Thyroid gland (tissue), 4 donors: ENCODE data around the gene CCDC188. TPM values are rescaled to one million over a fixed set of nuclear protein-coding genes. Genes with fewer than 3 reads are reported as not detected.
"Not testable (repeated sequence)": the region's sequence is repeated elsewhere in the genome, so short reads cannot be mapped to it uniquely, and the experiment has no call there.

Experiments used
- DNase-seq, 2 donors: peaks; one replicate each; pipeline ENCODE4 v3.0.0-alpha.2; 2019
- H3K27ac ChIP-seq, 3 donors: fragments of 200-600 bp; sonication (generic); 1 replicate in 2 of 3; 2 replicates in 1 of 3; pipeline ENCODE4 v1.5.1; 2016 to 2019; ENCODE audit warnings: mild to moderate bottlenecking in 1 of 3, moderate library complexity in 1 of 3
- H3K27me3 ChIP-seq: fragments of 200-600 bp; sonication (generic); one replicate; pipeline ENCODE4 v1.5.1; 2019
- H3K36me3 ChIP-seq, 2 donors: fragments of 200-600 bp; sonication (generic); one replicate each; pipeline ENCODE4 v1.5.1; 2016 to 2019
- H3K4me1 ChIP-seq, 2 donors: fragments of 200-600 bp; sonication (generic); one replicate each; pipeline ENCODE4 v1.5.1; 2017 to 2019
- H3K4me3 ChIP-seq, 3 donors: fragments of 200-600 bp; sonication (generic); replicated peaks in 1 of 3; 1 replicate in 2 of 3; 2 replicates in 1 of 3; pipeline ENCODE4 v1.5.1; 2016; ENCODE audit warnings: mild to moderate bottlenecking in 1 of 3
- H3K9me3 ChIP-seq: fragments of 200-600 bp; sonication (generic); one replicate; pipeline ENCODE4 v1.5.1; 2017
- POLR2A ChIP-seq, 2 donors: fragments of 450-650 bp; IDR thresholded peaks; one replicate each; pipeline ENCODE4 v1.6.1; 2017; ENCODE audit warnings: antibody characterized with exemption in 2 of 2, mild to moderate bottlenecking in 2 of 2, moderate library complexity in 1 of 2
- WGBS, 2 donors: methylation state at CpG; one replicate each; pipeline ENCODE4 v1.1.5; 2017; 5-methylcytosine and 5-hydroxymethylcytosine counted together
- intact Hi-C: fragments of 100-400 bp; cut with DNase I; formaldehyde crosslinking; loops from one replicate; pipeline ENCODE4 v1.15.1; 2023
- total RNA-seq, 4 donors: library from RNA; depleted of rRNA; stranded (reverse); fragments of >200 nt; gene quantifications; one replicate each; pipeline ENCODE4 v1.2.3, GENCODE V29; 2016
- TF ChIP-seq, protein P1 (sequence below), 6 experiments: fragments of 200-600 bp in 3 of 6; fragments of 450-650 bp in 3 of 6; sonication (generic) in 3 of 6; IDR thresholded peaks; one replicate each; pipeline ENCODE4 v1.5.1; 2016 to 2019; ENCODE audit warnings: antibody characterized with exemption in 6 of 6, mild to moderate bottlenecking in 2 of 6, inconsistent platforms in 1 of 6, moderate library complexity in 1 of 6

CCDC188 gene
- total RNA-seq, 4 donors from 2014 or later, result 0.39 to 2.1 TPM; not detected in 2

DNA sequence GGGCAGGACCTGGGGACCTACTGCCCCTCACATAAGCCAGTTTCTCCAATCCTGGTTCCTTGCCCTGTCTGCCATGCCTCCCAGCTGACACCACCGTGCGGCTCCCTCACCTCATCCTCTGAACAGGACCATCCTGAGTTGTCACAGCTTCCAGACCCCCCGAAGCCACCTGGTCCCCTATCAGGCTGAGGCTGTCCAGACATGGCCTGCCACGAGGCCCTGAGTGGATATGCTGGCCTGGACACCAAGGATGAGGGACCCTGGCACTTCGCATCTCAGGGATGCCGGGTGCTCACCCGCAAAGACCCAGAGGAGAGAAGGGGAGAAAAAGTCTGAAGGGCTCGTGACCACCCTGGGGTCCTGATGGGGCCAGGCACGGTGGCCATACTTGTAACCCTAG lies 15.8 kb upstream of the CCDC188 start:
- no peak overlapping the region for H3K4me3 ChIP-seq
- no peaks in the 10 kb centered on the region for H3K36me3 ChIP-seq
- H3K27ac ChIP-seq, result no peak overlapping the region
- intact Hi-C loops, result no loop called here
- no peak for DNase-seq
- H3K4me1 ChIP-seq, result no peaks in the 10 kb centered on the region
- no peaks in the 10 kb centered on the region for H3K9me3 ChIP-seq
- WGBS, 2 donors, result 93 to 98% methylated on average over 4 to 7 of the region's 9 CpGs
- TF ChIP-seq, protein P1, sequence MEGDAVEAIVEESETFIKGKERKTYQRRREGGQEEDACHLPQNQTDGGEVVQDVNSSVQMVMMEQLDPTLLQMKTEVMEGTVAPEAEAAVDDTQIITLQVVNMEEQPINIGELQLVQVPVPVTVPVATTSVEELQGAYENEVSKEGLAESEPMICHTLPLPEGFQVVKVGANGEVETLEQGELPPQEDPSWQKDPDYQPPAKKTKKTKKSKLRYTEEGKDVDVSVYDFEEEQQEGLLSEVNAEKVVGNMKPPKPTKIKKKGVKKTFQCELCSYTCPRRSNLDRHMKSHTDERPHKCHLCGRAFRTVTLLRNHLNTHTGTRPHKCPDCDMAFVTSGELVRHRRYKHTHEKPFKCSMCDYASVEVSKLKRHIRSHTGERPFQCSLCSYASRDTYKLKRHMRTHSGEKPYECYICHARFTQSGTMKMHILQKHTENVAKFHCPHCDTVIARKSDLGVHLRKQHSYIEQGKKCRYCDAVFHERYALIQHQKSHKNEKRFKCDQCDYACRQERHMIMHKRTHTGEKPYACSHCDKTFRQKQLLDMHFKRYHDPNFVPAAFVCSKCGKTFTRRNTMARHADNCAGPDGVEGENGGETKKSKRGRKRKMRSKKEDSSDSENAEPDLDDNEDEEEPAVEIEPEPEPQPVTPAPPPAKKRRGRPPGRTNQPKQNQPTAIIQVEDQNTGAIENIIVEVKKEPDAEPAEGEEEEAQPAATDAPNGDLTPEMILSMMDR (IDR thresholded peaks at IDR 0.05), result no peak
- TF ChIP-seq POLR2A (IDR thresholded peaks at IDR 0.05), result no peak
- no peaks in the 10 kb centered on the region for H3K27me3 ChIP-seq

DNA sequence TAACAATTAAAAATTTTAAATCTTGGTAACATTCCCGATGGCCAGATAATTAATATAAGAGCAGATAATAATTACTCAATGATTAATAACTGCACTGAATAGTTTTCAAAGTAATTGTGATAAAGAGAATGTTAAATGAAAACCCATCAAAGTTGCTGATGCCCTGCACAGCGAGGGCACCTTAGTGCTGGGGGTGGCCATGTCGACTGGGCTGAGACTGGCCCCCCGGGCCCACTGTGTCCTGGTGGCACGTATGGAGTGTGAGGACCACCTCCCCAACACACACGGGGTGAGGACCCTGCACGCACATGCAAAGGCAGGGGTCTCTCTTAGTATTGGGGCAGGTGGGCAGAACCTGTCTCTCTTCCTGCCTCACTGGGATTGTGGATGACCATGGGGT lies 15.1 kb upstream of the CCDC188 start:
- Histone ChIP-seq H3K27me3 (no peaks in the 10 kb centered on the region), H3K36me3 (no peaks in the 10 kb centered on the region), H3K27ac (no peak overlapping the region), H3K4me3 (no peak overlapping the region), H3K4me1 (no peaks in the 10 kb centered on the region), H3K9me3 (no peaks in the 10 kb centered on the region)
- 80 to 96% methylated on average over 7 of the region's 7 CpGs for WGBS, 2 donors
- TF ChIP-seq, protein P1 (IDR thresholded peaks at IDR 0.05), result no peak
- TF ChIP-seq POLR2A (IDR thresholded peaks at IDR 0.05), result no peak
- intact Hi-C loops, result no loop called here
- DNase-seq, result no peak

DNA sequence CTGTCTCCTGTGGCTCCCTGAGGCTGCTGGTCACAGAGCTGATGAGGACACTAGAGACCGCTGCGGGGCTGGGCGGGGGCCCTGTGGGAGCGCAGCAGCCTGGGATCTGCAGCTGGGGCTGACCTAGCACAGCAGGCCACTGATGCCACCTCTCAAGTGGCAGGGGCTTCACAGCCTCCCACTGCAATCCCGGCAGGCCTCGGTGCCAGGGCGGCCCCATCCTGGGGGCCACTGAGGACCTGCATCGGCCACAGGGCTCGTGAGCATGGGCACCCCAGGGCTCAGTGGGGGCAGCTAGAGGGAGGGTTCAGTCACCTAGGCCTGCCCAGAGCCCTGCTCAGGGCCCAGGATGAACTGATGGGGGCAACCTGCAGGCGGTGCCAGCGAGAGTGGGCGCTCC lies 14.6 kb upstream of the CCDC188 start:
- intact Hi-C loops, result no loop called here
- Histone ChIP-seq H3K27ac (no peak overlapping the region), H3K4me3 (no peak overlapping the region), H3K36me3 (no peaks in the 10 kb centered on the region), H3K27me3 (no peaks in the 10 kb centered on the region), H3K9me3 (no peaks in the 10 kb centered on the region), H3K4me1 (no peaks in the 10 kb centered on the region)
- no peak for TF ChIP-seq POLR2A (IDR thresholded peaks at IDR 0.05)
- TF ChIP-seq, protein P1 (IDR thresholded peaks at IDR 0.05), result no peak
- DNase-seq, result no peak
- 84 to 100% methylated on average over 3 to 7 of the region's 12 CpGs for WGBS, 2 donors

DNA sequence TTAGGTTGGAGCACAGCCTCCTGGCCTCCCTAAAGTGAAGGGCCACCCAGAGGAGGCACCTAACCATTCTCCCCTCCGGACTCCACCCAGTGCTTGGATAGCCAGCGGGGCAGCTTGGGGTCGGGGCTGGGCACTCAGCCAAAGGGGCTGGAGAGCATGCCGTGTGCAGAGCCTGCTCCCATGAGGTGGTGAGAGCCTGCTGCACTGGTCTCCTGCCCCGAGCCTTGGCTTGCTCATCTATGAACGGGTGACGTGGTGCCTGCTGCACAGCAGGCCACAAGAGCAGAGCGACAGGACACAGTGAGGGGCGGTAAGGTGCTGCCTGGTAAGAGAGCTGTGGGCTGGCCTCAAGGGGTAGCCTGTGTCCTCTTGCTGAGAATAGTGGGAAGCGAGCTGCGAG lies 14.0 kb upstream of the CCDC188 start:
- Histone ChIP-seq H3K36me3 (no peaks in the 10 kb centered on the region), H3K9me3 (no peaks in the 10 kb centered on the region), H3K27ac (no peak overlapping the region), H3K27me3 (no peaks in the 10 kb centered on the region), H3K4me3 (no peak overlapping the region), H3K4me1 (no peaks in the 10 kb centered on the region)
- TF ChIP-seq, protein P1 (IDR thresholded peaks at IDR 0.05), result no peak
- TF ChIP-seq POLR2A (IDR thresholded peaks at IDR 0.05), result no peak
- WGBS, 2 donors, result 43 to 87% methylated on average over 5 to 7 of the region's 11 CpGs
- no peak for DNase-seq
- intact Hi-C loops, result no loop called here

DNA sequence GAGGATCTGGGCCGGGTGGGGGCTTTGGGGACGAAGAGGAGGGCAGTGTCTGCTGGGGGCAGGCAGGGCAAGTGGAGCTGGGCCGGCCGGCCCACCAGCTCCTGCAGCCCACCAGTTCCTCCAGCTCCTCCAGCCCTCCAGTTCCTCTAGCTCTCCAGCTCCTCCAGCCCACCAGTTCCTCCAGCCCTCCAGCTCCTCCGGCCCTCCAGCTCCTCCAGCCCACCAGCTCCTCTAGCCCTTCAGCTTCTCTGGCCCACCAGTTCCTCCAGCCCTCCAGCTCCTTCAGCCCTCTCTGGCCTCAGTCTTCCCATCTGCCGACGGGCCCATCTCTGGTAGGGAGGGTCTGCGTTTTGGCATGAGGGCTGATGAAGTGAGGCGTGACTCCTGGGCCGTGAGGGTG lies 9.2 kb upstream of the CCDC188 start:
- H3K9me3 ChIP-seq, result no peaks in the 10 kb centered on the region
- H3K4me1 ChIP-seq, result peaks cover 0 to 4% of the 10 kb centered on the region in 2 donors
- 78 to 81% methylated on average over 10 of the region's 10 CpGs for WGBS, 2 donors
- H3K27ac ChIP-seq, result no peak overlapping the region
- H3K27me3 ChIP-seq, result no peaks in the 10 kb centered on the region
- no peak for DNase-seq
- H3K4me3 ChIP-seq, result no peak overlapping the region
- TF ChIP-seq POLR2A (IDR thresholded peaks at IDR 0.05), result no peak
- TF ChIP-seq, protein P1 (IDR thresholded peaks at IDR 0.05), result no peak
- no peaks in the 10 kb centered on the region for H3K36me3 ChIP-seq
- intact Hi-C loops, result no loop called here

DNA sequence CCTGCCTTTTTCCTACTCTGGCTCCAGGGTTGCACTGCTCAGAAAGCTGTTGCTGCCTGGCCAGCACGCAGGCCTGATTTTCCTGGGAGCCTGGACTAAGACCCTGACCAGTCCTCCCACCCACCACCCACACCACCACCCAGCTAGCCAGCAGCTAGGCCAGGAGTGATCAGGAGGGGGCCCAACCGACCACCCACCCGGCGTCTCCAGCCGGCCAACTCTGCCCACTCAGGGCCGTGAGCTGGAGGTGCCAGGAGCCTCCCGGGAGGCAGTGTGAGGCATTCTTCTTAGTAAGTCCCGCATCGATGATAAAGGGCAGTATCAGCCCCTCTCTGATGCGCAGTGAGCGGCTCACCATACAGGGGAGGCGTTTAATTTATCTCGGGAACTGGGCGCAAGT lies 8.7 kb upstream of the CCDC188 start:
- H3K27ac ChIP-seq, H3K4me1 ChIP-seq, H3K9me3 ChIP-seq, DNase-seq, H3K4me3 ChIP-seq, H3K36me3 ChIP-seq, H3K27me3 ChIP-seq: not testable (repeated sequence)
- 78 to 81% methylated on average over 13 of the region's 14 CpGs for WGBS, 2 donors
- intact Hi-C loops, result loop anchor here (5.0 kb wide), 1 partner anchor 108 kb away; the partner anchor contains the start of gene RTN4R
